Hindlimb muscle (tissue), 1 donor: ENCODE data around the gene FMN2. TPM values are rescaled to one million over a fixed set of nuclear protein-coding genes. Genes with fewer than 3 reads are reported as not detected.
"Not testable (repeated sequence)": the region's sequence is repeated elsewhere in the genome, so short reads cannot be mapped to it uniquely, and the experiment has no call there.

Source experiments
- DNase-seq: peaks from one replicate; pipeline ENCODE4 v3.0.0-alpha.2; 2013
- polyA plus RNA-seq: library from polyadenylated mRNA; unstranded; fragments of 120-200 nt; gene quantifications from one replicate; pipeline ENCODE4 v1.2.1, GENCODE V29; 2013; ENCODE audit not compliant: insufficient read length

The FMN2 gene
- polyA plus RNA-seq, 1 donor, result 0.23 TPM

GRCh38 chr1:240366636-240367035 is 275.0 kb downstream of the FMN2 start:
- no peak for DNase-seq

GRCh38 chr1:240385551-240385950 is 293.9 kb downstream of the FMN2 start:
- no peak for DNase-seq

- DNase-seq, result no peak
Observed at GRCh38 chr1:240385985-240386978, 294.6 kb downstream of the FMN2 start.

DNA sequence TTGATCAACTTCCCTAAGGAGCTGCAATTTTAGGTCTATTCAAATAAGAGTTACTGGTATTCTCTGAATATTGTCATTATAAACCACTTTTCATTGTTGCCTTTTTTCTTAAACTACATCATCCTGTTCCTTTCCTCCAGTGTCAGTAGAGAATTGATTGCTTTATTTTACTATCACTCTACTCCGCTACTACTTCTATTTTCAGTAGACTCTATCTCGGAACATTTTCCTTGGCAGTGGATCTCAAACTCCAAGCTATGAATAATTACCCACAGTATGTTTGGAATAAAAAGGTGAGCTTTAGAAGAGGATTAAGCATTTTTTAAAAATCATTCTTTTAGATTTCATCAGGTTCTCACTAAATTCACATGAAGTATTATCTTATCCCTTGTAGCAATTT is 295.4 kb downstream of the FMN2 start:
- no peak for DNase-seq

DNA sequence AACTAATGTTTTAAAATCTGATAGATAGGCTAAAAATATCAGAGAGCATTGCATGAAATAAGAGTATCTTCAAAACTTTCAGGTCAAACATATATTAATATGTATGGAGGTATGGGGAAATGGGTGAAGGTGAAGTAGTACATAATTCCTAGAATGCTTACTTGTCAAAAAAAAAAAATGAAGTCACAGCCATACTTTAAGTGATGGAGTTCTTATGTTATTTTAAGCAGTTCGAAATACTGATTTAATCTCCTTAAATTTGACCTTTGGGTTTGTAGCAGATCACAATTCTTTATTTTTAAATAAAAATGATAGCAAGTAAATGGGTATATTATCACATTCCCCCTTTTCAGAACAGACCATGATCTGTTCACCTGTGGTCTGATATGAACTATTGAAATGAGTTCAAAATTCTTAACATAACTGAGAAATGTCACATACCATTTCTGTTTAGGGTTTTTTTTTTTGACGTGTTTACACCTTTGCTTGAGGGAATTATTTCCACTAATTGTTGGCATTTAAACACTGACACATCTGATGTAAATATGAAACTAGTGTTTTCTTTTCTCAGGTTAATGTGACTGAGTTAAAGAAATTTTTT is 300.1 kb downstream of the FMN2 start:
- no peak for DNase-seq

GRCh38 chr1:240394353-240394752 is 302.7 kb downstream of the FMN2 start:
- no peak for DNase-seq

- DNase-seq, result no peak
Observed at GRCh38 chr1:240395336-240395735, 303.7 kb downstream of the FMN2 start.

- no peak for DNase-seq
Observed at GRCh38 chr1:240399381-240399780, 307.7 kb downstream of the FMN2 start.

- no peak for DNase-seq
Observed at GRCh38 chr1:240401731-240402130, 310.0 kb downstream of the FMN2 start.

GRCh38 chr1:240402326-240402725 is 310.6 kb downstream of the FMN2 start:
- peak; percentile 58 for DNase-seq

- no peak for DNase-seq
Observed at GRCh38 chr1:240404286-240404685, 312.6 kb downstream of the FMN2 start.

GRCh38 chr1:240405751-240406150 is 314.1 kb downstream of the FMN2 start:
- no peak for DNase-seq

DNA sequence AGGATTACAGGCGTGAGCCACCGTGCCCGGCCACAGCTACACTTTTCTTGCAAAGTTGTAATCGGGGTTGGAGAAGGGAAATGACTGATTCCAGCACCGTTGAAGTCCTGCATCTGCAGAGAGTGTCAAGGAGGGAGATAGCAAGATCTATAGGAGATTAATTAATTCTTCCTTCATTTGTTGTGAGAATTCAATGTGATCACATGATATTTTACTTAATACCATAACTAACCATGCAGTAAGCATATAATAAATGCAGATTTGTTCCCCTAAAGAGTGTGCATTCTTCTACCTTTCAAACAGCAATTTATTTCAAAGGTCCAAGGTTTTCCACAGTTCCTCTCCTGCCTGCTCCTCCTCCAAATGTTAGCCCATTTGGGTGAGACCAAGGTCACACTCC is 315.7 kb downstream of the FMN2 start:
- DNase-seq, result no peak

GRCh38 chr1:240409615-240410014 is 317.9 kb downstream of the FMN2 start:
- no peak for DNase-seq

- DNase-seq, result no peak
Observed at GRCh38 chr1:240413732-240414131, 322.0 kb downstream of the FMN2 start.

DNA sequence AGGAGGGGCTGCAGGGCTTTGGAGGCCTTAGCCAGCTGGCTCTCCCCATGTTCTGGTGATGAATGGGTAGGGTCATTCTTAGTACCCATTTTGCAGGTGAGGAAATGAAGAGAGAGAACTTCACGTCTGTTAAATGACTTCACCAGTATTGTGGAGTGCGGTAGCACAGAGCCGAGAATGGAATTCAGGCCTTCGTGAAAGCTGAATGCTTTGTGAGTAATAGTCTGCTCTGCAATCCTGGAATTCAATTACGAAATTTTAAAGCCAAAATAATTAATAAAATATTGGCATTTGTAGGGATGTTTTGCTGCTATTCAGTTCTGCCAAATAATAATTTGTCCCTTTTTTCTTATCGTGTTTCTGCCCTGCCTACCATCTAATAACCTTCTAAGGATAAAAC is 322.6 kb downstream of the FMN2 start:
- DNase-seq, result no peak

DNA sequence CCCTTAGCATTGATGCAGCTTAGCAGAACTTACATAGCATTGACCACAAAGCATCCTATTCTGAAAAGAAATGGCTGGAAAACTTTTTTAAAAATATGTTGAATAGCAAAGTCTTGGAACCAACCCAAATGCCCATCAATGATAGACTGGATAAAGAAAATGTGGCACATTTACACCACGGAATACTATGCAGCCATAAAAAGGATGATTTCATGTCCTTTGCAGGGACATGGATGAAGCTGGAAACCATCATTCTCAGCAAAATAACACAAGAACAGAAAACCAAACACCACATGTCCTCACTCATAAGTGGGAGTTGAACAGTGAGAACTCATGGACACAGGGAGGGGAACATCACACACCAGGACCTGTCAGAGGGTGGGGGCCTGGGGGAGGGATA is 323.3 kb downstream of the FMN2 start:
- not testable (repeated sequence) for DNase-seq

DNA sequence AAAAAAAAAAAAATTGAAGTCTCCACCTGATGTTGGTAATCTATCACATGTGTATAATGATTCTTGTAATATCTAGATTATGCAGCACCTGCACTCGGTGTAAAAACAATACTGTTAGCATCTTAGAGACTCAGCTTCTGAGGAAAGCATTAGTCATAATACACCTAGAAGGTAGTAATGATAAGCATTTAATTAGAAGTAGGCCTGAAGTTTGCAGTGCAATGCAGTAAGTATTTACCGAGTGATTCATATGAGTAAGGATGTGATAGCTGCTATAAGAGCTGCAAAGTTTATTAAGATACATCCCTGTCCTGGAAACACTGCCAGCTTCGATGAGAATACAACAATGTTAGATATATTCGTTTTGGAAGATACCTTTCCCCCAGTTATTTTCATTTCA is 323.8 kb downstream of the FMN2 start:
- no peak for DNase-seq

GRCh38 chr1:240417317-240417716 is 325.6 kb downstream of the FMN2 start:
- no peak for DNase-seq

DNA sequence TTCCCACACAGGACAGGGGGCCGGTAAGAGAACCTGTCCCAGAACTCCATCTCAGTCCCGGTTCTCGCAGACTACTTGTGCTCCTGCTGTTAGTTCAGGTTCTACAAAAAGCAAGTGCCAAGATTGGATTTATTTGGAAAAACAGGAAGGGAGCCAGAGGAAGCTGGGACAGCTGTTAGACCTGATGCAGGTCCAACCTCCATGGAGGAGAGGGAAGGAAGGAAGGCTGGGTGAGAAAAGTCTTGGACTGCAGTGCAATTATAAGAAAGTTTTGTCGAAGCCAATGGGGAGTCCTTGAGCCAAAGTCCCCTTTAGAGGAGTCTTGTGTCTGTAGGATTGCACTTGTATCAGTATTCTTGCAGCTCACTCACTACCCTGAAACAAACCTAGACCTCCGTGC is 329.1 kb downstream of the FMN2 start:
- DNase-seq, result no peak

DNA sequence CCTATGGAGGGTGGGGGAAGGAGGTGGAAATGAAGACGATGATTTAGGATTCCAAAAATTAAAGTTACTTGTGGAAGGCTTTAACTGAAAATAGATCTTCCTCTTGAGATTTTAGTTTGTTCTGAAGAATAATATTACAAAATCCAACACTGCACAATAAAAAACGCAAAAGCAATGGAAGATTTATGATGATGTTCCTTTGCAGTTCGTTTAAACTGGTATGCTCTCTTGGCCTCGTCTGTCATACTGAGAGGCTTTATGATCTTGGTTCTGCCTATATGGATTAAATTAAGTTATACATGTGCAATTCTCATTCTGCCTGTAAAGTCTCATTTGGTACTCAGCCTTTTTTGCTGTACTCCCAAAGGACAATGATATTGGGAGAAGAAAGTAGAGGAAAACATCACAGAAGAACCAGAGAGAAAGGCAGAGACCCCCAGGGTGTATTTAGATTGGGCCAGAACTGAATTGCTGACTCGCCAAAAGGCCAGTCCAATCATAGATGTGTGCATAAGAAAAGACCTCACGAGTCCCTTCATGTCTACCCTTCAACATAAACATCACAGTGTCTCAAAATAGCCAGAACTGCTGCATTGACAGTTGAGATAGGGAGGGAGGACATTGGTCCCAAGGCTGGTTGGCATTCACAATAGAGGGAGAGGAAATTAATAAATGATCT is 331.7 kb downstream of the FMN2 start:
- DNase-seq, result no peak

DNA sequence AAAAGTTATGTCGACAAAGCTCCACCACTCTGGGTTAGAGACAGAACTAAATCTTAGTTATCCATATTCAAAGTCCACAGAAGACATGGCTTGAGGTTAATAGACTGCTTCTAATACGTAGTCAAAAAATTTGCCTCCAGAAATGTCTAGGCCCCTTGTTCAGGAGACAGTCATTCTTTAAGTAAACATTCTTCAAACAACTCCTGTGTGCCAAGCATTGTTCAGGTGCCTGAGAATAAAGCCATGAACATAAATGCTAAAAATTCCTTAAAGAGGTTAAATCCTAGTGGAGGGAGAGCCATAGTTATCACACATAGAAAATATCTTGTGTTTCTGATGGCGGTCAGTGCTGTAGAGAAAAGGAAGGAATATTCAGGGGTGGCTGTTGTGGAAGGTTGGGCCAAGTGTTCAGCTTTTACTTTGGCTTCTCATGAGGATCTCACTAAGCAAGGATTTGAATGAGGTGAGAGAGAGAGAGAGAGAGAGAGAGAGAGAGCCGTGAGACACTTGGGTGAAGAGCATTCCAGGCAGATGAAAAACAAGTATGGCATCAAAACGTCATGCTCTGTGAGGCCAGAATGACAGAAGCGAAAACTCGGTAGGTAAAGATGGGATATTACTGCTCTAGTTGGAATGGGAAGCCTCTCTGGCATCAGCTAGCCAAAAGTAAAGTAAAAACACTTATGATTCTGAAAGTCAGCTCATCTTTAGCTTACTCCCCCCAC is 333.2 kb downstream of the FMN2 start:
- DNase-seq, result no peak

- no peak for DNase-seq
Observed at GRCh38 chr1:240426051-240426450, 334.4 kb downstream of the FMN2 start.
